Left lung (tissue), 10 donors: ENCODE results near the gene EXOC2. TPM values are rescaled to one million over a fixed set of nuclear protein-coding genes. Genes with fewer than 3 reads are reported as not detected.
"Not testable (repeated sequence)": the region's sequence is repeated elsewhere in the genome, so short reads cannot be mapped to it uniquely, and the experiment has no call there.

Experiments used
- ATAC-seq: fragments of 200-7000 bp; cut with Tn5 transposase; one replicate; pipeline ENCODE4 v1.9.1; 2020; ENCODE audit warnings: moderate library complexity
- DNase-seq, 4 donors: peaks; one replicate each; pipeline ENCODE4 v3.0.0-alpha.2; 2013 to 2020
- H3K27ac ChIP-seq, 2 donors: fragments of 200-600 bp; sonication (generic) in 1 of 2; one replicate each; pipeline versions ENCODE4 v1.5.0 to v1.8.0; 2020 to 2021
- H3K27me3 ChIP-seq, 2 donors: fragments of 200-600 bp; sonication (generic) in 1 of 2; one replicate each; pipeline versions ENCODE4 v1.5.0 to v1.8.0; 2020 to 2021
- H3K36me3 ChIP-seq, 2 donors: fragments of 200-600 bp; sonication (generic) in 1 of 2; one replicate each; pipeline versions ENCODE4 v1.5.0 to v1.8.0; 2020 to 2021
- H3K4me1 ChIP-seq, 2 donors: fragments of 200-600 bp; one replicate each; pipeline ENCODE4 v1.8.0; 2021
- H3K4me3 ChIP-seq, 2 donors: fragments of 200-600 bp; sonication (generic) in 1 of 2; one replicate each; pipeline versions ENCODE4 v1.5.0 to v1.8.0; 2020 to 2021; ENCODE audit warnings: mild to moderate bottlenecking in 1 of 2
- H3K9me3 ChIP-seq, 2 donors: fragments of 200-600 bp; sonication (generic) in 1 of 2; one replicate each; pipeline versions ENCODE4 v1.5.0 to v1.8.0; 2020 to 2021
- CTCF ChIP-seq, 2 donors: fragments of 200-600 bp; sonication (generic) in 1 of 2; IDR thresholded peaks; one replicate each; pipeline versions ENCODE4 v1.5.0 to v1.8.0; 2021; ENCODE audit warnings: antibody characterized with exemption in 2 of 2
- intact Hi-C, 2 donors: fragments of 100-400 bp; cut with DNase I; formaldehyde crosslinking; loops; one replicate each; pipeline versions ENCODE4 v1.11.2 to v1.14.2; 2022
- polyA plus RNA-seq, 6 donors: library from polyadenylated mRNA; unstranded; fragments of 120-200 nt; gene quantifications; one replicate each; pipeline ENCODE4 v1.2.1, GENCODE V29; 2013; ENCODE audit not compliant: insufficient read length in 6 of 6
- total RNA-seq, 2 donors: library from RNA; stranded (reverse); fragmentation: NEBNext Ultra II Directional; extraction: Animal tissue kit (Norgen Biotek cat#: 25700); gene quantifications; one replicate each; pipeline ENCODE4 v1.2.1, GENCODE V29; 2021
- donor health status: DM: no; HTN: yes; CAD: no.
- donor health status: DM: no; HTN: no; CAD: no.

Gene EXOC2
- total and polyA plus RNA-seq, 8 donors = 19.8 to 30.4 (median 28.4) TPM

DNA sequence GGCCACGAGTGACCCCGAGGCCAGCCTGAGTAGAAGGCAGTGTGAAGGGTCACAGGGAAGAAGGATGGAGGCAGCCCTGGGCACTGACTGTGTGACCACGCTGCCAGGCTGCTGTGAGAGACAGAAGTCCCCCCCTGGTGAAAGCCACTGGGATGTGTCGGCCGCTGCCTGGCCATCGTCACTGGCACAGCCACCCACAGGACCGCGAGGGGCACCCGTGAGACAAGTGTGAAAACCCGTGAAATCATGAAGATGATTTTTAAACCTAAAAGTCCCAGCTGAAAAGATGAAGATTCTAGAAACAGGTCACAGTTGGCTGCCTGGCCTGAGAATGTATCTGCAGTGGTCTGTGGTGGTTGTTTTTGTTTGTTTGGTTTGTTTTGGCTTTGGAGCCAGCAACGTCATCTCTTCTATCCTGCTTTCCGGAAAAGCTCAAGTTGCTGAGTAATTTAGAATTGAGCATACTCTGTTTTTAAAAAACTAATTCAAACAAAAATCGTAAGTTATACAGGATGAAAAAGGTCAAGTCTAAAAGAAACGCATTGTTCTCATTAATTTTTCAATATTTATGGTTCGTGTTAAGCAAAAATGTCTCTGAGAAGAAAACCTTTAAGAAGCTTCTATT is 130.8 kb downstream of the EXOC2 start:
- peaks cover 0 to 63% of the 10 kb centered on the region in 2 donors for H3K36me3 ChIP-seq

DNA sequence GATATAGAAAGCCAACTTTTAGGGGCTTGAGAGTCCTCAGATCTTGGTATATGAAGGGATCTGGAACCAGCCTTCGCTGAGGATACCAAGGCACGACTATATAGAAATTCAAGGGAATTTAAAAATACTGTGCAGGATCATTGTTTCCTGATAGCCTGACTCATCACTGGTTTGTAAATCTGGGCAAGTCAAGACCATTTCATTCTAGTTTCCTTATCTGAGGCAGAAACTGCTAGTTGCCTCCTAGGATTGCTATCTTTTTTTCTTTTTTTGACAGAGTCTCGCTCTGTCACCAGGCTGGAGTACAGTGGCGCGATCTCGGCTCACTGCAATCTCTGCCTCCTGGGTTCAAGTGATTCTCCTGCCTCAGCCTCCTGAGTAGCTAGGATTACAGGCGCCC is 131.6 kb downstream of the EXOC2 start:
- H3K4me1 ChIP-seq, intact Hi-C loops, H3K27me3 ChIP-seq, H3K4me3 ChIP-seq, H3K27ac ChIP-seq, ATAC-seq, DNase-seq, H3K9me3 ChIP-seq: not testable (repeated sequence)
- peaks cover 0 to 69% of the 10 kb centered on the region in 2 donors for H3K36me3 ChIP-seq

More for the DNA sequence above, 130.8 kb downstream of the EXOC2 start:
- H3K27ac ChIP-seq = no peak overlapping the region
- no peaks in the 10 kb centered on the region for H3K9me3 ChIP-seq
- intact Hi-C loops = no loop called here
- no peak for ATAC-seq
- H3K27me3 ChIP-seq = no peaks in the 10 kb centered on the region
- no peak for TF ChIP-seq CTCF (IDR thresholded peaks at IDR 0.05)
- H3K4me1 ChIP-seq = no peaks in the 10 kb centered on the region
- H3K4me3 ChIP-seq = no peak overlapping the region
- DNase-seq = no peak

DNA sequence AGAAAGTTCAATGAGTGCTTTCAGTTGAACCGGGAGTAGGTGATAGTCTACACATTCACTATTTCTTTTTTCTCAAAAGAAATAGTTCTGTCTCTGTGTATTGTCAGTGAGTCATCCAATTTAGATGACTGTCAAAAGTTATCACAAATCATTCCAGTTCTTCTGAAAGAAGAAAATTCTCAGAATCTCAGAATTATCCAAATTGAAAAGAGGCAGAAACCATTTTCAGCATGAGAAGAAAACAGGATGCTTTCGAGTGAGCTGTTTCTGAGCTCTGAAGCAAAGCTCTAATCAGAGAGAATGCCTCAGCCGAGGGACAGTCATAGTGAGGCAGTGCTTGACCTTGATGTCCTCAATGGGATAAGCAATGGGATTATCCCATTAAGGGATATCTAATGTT is 134.0 kb downstream of the EXOC2 start:
- intact Hi-C loops = no loop called here
- no peaks in the 10 kb centered on the region for H3K27me3 ChIP-seq
- no peak for ATAC-seq
- no peaks in the 10 kb centered on the region for H3K4me1 ChIP-seq
- H3K4me3 ChIP-seq = no peak overlapping the region
- peaks cover 0 to 72% of the 10 kb centered on the region in 2 donors for H3K36me3 ChIP-seq
- TF ChIP-seq CTCF (IDR thresholded peaks at IDR 0.05) = no peak
- DNase-seq = no peak
- H3K27ac ChIP-seq = no peak overlapping the region
- no peaks in the 10 kb centered on the region for H3K9me3 ChIP-seq

- no peak overlapping the region for H3K27ac ChIP-seq
- TF ChIP-seq CTCF (IDR thresholded peaks at IDR 0.05) = no peak
- ATAC-seq = no peak
These were observed 134.8 kb downstream of the EXOC2 start for GRCh38 chr6:558089-558488.

GRCh38 chr6:551829-552350 is 141.0 kb downstream of the EXOC2 start:
- no peaks in the 10 kb centered on the region for H3K4me1 ChIP-seq
- no peak for TF ChIP-seq CTCF (IDR thresholded peaks at IDR 0.05)
- H3K27ac ChIP-seq = no peak overlapping the region
- H3K27me3 ChIP-seq = no peaks in the 10 kb centered on the region
- no peaks in the 10 kb centered on the region for H3K9me3 ChIP-seq
- no peak overlapping the region for H3K4me3 ChIP-seq
- DNase-seq = no peak
- H3K36me3 ChIP-seq = peaks cover 0 to 40% of the 10 kb centered on the region in 2 donors
- no peak for ATAC-seq
- intact Hi-C loops = no loop called here

More at GRCh38 chr6:558089-558488, 134.8 kb downstream of the EXOC2 start:
- intact Hi-C loops = no loop called here
- Histone ChIP-seq H3K4me1 (no peaks in the 10 kb centered on the region), H3K9me3 (no peaks in the 10 kb centered on the region), H3K27me3 (no peaks in the 10 kb centered on the region), H3K4me3 (no peak overlapping the region), H3K36me3 (peaks cover 0 to 75% of the 10 kb centered on the region in 2 donors)
- no peak for DNase-seq

DNA sequence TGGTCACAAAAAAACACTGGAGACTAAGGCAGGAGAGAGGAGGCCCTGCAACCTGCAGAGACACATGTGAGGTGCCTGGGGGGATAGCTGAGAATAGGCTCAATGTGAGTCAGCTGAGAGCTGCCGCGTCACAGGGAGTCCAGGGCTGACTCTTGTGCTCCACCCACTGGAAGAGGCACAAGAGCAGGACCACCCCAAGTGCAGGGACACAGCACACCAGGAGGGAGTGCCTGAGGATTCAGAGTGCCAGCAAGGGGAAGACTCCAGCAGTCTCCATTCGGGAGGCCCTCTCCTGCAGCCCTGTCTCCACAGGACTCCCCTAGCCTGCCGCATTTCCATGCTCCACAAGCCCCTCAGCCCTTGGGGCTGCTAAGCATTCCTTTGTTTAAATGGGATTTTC is 141.5 kb downstream of the EXOC2 start:
- intact Hi-C loops = no loop called here

More for the DNA sequence above, 141.5 kb downstream of the EXOC2 start:
- DNase-seq = no peak
- TF ChIP-seq CTCF (IDR thresholded peaks at IDR 0.05) = no peak
- H3K9me3 ChIP-seq = no peaks in the 10 kb centered on the region
- ATAC-seq = no peak
- no peaks in the 10 kb centered on the region for H3K27me3 ChIP-seq
- H3K27ac ChIP-seq = no peak overlapping the region
- no peaks in the 10 kb centered on the region for H3K4me1 ChIP-seq
- peaks cover 0 to 35% of the 10 kb centered on the region in 2 donors for H3K36me3 ChIP-seq
- H3K4me3 ChIP-seq = no peak overlapping the region
